SJSA1 (cell line): ENCODE measurements around the gene SYNGAP1. TPM values are rescaled to one million over a fixed set of nuclear protein-coding genes. Genes with fewer than 3 reads are reported as not detected.
"Not testable (repeated sequence)": the region's sequence is repeated elsewhere in the genome, so short reads cannot be mapped to it uniquely, and the experiment has no call there.

ENCODE experiments used
- DNase-seq, 2 experiments: peaks; one replicate each; pipeline ENCODE4 v3.0.0-alpha.2; 2015 to 2020; ENCODE audit warnings: low spot score in 2 of 2, low read depth in 1 of 2
- H3K27ac ChIP-seq: fragments of 250-450 bp; sonication (Bioruptor Pico); 2 replicates; pipeline ENCODE4 v1.5.1; 2020; ENCODE audit warnings: mild to moderate bottlenecking, moderate library complexity
- H3K27me3 ChIP-seq: fragments of 250-450 bp; sonication (Bioruptor Pico); replicated peaks from 2 replicates; pipeline ENCODE4 v1.5.1; 2020; ENCODE audit warnings: mild to moderate bottlenecking, moderate library complexity
- H3K36me3 ChIP-seq: fragments of 250-450 bp; sonication (Bioruptor Pico); 2 replicates; pipeline ENCODE4 v1.5.1; 2020; ENCODE audit warnings: mild to moderate bottlenecking
- H3K4me1 ChIP-seq: fragments of 250-450 bp; sonication (Bioruptor Pico); replicated peaks from 2 replicates; pipeline ENCODE4 v1.6.1; 2021; ENCODE audit warnings: mild to moderate bottlenecking
- H3K4me3 ChIP-seq: fragments of 250-450 bp; sonication (Bioruptor Pico); 2 replicates; pipeline ENCODE4 v1.5.1; 2020; ENCODE audit warnings: mild to moderate bottlenecking
- H3K9me3 ChIP-seq: fragments of 250-450 bp; sonication (Bioruptor Pico); replicated peaks from 2 replicates; pipeline ENCODE4 v1.5.1; 2020; ENCODE audit warnings: mild to moderate bottlenecking
- total RNA-seq: library from RNA; depleted of rRNA; stranded (reverse); fragments of >200 nt; shearing (Covaris generic); gene quantifications from 2 replicates; pipeline ENCODE4 v1.2.3, GENCODE V29; 2014; rRNA removed

The SYNGAP1 gene
- total RNA-seq = 0.69 and 1.1 TPM in 2 replicates

DNA sequence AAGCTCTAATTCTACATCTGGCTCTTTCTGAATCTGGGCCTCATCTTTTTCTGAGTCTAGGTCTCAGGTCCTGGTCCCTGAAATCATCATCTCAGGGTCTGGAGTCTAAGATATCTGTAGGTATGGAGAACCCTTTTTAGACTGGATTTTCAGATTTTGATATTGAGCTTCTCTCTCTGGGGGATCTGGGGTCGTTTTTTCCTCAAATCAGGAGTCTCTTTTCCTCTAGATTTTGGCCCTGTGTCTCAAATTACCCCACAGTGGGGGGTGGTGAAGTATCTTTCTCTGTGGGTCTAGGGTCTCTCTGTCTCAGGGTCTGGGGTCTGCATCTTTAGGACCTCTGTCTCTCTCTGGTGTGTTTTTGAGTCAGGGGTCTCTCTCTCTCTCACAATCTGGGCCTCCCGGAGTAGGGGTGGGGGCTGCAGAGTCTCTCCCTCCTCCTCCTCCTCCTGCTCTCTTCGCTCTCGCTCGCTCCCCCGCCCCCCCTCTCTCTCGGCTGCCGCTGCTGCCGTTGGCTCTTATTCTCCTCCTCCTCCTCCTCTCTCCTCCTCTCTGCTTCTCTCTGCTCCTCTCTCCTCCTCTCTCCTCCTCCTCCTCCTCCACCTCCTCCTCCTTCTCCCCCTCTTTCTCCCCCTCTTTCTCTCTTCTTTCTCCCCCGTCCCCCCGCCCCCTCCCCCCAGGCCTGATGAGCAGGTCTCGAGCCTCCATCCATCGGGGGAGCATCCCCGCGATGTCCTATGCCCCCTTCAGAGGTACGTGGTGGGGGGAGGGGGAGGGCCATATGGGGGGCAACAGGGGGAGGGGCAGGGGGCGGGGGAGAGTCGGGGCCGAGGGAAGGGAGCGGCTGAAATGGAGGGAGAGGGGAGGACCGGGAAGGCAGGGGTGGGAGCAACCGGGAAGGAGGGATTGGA, at the start of gene SYNGAP1:
Gene SYNGAP1, plus strand, starts transcription at position 486 of the 911 bp plus-strand sequence. Its CDS starts 200 bp downstream, at position 686.
- Histone ChIP-seq H3K9me3 (no peaks in the 10 kb centered on the region; the same call in 1 of the 2 replicates), H3K27me3 (no peaks in the 10 kb centered on the region), H3K27ac (peak within 1 kb of the TSS; percentile 77), H3K36me3 (peaks cover 19% of the 10 kb centered on the region), H3K4me1 (peaks cover 38% of the 10 kb centered on the region), H3K4me3 (peak within 1 kb of the TSS; percentile 19; the same call in 1 of the 2 replicates)
- peak in 1 of 2 experiments; percentile 57 for DNase-seq

GRCh38 chr6:33371901-33372300, 48.0 kb upstream of the SYNGAP1 start:
- H3K4me1 ChIP-seq, H3K36me3 ChIP-seq, H3K27ac ChIP-seq, DNase-seq, H3K27me3 ChIP-seq, H3K9me3 ChIP-seq, H3K4me3 ChIP-seq: not testable (repeated sequence)

DNA sequence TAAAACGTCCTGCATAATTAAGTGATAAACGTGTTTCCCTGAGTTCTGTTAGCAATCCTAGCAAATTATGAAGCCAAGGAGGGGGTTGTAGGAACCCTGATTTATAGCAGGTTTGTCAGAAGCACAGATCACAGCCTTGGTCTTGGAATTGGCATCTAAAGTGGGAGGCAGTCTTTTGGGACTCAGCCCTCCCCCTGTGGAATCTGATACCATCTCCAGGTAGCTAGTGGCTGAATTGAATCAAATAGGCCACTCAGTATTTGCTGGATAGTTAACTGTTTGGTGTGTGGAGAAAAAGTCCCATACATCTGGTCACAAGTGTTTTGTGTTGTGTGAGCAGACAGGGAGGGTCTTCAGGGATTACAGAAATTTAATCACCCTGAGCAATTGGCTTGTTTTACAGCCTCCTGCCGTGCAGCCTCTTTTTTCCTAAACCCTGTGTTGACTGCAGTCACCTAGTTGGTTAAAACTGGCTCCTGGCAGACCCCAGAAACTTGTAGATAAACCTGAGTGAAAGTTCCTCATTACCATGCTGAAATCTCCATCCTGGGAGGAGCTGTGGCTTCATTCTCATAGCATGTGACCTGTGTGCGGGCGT, 47.2 kb upstream of the SYNGAP1 start:
- Histone ChIP-seq H3K4me1 (no peaks in the 10 kb centered on the region), H3K9me3 (no peaks in the 10 kb centered on the region), H3K36me3 (no peaks in the 10 kb centered on the region), H3K27ac (no peak overlapping the region), H3K4me3 (no peak overlapping the region), H3K27me3 (no peaks in the 10 kb centered on the region)
- DNase-seq = no peak

- H3K4me3 ChIP-seq = no peak overlapping the region
- no peaks in the 10 kb centered on the region for H3K4me1 ChIP-seq
- H3K9me3 ChIP-seq = no peaks in the 10 kb centered on the region
- no peaks in the 10 kb centered on the region for H3K36me3 ChIP-seq
- no peaks in the 10 kb centered on the region for H3K27me3 ChIP-seq
- no peak overlapping the region for H3K27ac ChIP-seq
- no peak for DNase-seq
These were observed 45.6 kb upstream of the SYNGAP1 start for GRCh38 chr6:33373960-33374910.

- no peak for DNase-seq
- H3K4me3 ChIP-seq = no peak overlapping the region
- no peak overlapping the region for H3K27ac ChIP-seq
- H3K36me3 ChIP-seq = no peaks in the 10 kb centered on the region
- no peaks in the 10 kb centered on the region for H3K27me3 ChIP-seq
- no peaks in the 10 kb centered on the region for H3K9me3 ChIP-seq
- no peaks in the 10 kb centered on the region for H3K4me1 ChIP-seq
These were observed 44.7 kb upstream of the SYNGAP1 start for GRCh38 chr6:33375143-33375671.

- no peak overlapping the region for H3K27ac ChIP-seq
- H3K9me3 ChIP-seq = no peaks in the 10 kb centered on the region
- no peak for DNase-seq
- no peaks in the 10 kb centered on the region for H3K27me3 ChIP-seq
- H3K4me1 ChIP-seq = no peaks in the 10 kb centered on the region
- no peak overlapping the region for H3K4me3 ChIP-seq
- H3K36me3 ChIP-seq = no peaks in the 10 kb centered on the region
These were observed 42.7 kb upstream of the SYNGAP1 start for GRCh38 chr6:33377171-33377570.

DNA sequence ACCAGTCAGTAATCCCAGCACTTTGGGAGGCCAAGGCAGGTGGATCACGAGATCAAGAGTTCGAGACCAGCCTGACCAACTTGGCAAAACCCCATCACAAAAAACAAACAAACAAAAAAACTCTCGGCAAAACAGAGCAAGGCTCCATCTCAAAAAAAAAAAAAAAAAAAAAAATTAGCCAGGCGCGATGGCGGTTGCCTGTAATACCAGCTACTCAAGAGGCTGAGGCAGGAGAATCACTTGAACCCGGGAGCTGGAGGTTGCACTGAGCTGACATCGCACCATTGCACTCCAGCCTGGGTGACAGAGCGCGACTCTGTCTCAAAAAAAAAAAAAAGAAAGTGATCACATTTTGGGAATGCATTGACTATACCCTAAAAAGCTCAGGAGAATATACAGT, 40.7 kb upstream of the SYNGAP1 start:
- H3K27me3 ChIP-seq, H3K9me3 ChIP-seq, H3K4me3 ChIP-seq, H3K4me1 ChIP-seq, H3K27ac ChIP-seq, DNase-seq, H3K36me3 ChIP-seq: not testable (repeated sequence)

DNA sequence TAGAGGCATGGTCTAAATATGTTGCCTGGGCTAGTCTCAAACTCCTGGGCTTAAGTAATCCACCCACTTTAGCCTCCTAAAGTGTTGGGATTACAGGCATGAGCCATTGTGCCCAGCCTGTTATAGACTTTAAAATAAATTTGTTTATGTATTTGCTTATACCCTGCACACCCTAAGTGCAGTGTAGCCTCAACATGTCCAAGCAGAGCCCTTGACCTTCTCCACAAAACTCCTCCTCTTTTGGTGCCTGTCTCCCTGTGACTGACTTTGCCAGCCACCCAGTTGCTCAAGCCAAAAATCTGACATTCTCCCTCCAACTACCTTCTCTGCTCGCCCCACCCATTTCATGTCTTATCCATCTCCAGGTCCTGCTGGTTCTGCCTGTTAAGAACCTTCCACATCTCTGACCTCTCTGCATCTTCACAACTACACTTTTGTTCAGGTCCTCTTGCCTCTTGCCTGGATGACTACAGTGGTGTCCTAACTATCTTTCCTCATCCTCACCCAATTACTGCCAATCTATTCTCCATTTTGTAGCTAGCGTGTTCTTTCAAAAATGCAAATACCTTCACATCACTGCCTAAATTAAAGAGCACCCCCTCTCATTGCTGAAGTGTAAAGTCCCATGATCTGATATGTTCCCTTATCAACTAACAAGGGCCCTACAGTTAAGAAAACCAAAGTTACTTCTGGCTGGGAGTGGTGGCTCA, 39.4 kb upstream of the SYNGAP1 start:
- DNase-seq = no peak
- H3K4me3 ChIP-seq = no peak overlapping the region
- H3K36me3 ChIP-seq = no peaks in the 10 kb centered on the region
- H3K27ac ChIP-seq = no peak overlapping the region
- H3K9me3 ChIP-seq = no peaks in the 10 kb centered on the region
- no peaks in the 10 kb centered on the region for H3K4me1 ChIP-seq
- H3K27me3 ChIP-seq = no peaks in the 10 kb centered on the region

DNA sequence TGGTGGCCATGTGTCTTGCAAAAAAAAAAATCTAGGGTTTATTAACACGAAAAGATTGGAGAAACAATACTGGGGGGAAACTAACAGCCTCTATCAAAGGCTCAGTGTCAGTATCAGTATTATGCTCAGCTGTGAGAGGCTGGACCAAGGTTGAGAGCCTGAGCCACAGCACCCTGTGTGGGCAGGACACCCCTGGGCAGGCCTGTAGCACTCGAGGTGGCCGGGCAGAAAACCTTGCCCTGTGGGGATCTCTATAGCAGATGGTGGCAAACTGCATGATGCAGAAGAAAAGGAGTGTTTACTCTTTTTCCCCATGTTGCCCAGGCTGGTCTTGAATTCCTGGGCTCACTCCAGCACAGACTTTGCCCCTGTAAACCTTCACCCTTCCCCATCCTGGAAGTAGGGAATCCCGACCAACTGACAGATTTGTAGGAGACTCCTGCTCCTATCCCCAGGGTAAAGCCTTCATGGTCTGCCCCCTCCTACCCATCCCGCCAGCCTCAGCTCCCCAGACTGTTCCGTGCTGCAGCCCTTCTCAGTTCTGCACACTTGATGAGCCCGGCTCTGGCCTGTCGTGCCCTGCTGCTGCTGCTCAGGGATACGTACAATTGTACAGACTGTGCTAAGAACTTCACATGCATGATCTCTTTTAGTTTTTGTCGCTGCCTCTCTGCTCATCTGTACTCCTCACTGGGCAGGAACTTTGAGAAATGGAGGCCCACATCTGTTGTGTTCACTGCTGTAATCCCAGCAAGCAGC, 36.3 kb upstream of the SYNGAP1 start:
- no peaks in the 10 kb centered on the region for H3K36me3 ChIP-seq
- no peaks in the 10 kb centered on the region for H3K9me3 ChIP-seq
- no peak for DNase-seq
- no peak overlapping the region for H3K4me3 ChIP-seq
- H3K27me3 ChIP-seq = no peaks in the 10 kb centered on the region
- H3K27ac ChIP-seq = no peak overlapping the region
- no peaks in the 10 kb centered on the region for H3K4me1 ChIP-seq

DNA sequence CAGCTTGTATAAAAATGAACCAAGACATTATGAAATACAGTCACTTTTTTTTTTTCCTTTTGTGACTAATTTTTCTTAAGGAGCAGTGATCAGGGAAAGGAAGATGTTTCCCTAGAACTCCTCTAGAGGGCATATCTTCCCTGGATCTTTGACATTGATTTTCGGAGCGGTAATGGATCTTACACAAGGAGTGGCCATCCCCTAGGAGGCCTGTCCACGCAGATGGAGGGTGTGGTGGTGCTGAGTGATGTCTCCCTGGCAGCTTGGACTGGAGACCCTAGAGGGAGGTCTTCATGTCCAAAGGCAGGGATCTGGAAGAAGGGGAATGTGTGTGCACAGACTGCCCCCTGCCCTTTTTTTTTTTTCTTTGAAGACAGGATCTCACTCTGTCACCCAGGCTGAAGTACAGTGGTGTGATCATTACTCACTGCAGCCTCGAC, 35.3 kb upstream of the SYNGAP1 start:
- Histone ChIP-seq H3K36me3 (no peaks in the 10 kb centered on the region), H3K4me3 (no peak overlapping the region), H3K27me3 (no peaks in the 10 kb centered on the region), H3K4me1 (no peaks in the 10 kb centered on the region), H3K27ac (no peak overlapping the region), H3K9me3 (no peaks in the 10 kb centered on the region)
- peak in 1 of 2 experiments; percentile 26 for DNase-seq

DNA sequence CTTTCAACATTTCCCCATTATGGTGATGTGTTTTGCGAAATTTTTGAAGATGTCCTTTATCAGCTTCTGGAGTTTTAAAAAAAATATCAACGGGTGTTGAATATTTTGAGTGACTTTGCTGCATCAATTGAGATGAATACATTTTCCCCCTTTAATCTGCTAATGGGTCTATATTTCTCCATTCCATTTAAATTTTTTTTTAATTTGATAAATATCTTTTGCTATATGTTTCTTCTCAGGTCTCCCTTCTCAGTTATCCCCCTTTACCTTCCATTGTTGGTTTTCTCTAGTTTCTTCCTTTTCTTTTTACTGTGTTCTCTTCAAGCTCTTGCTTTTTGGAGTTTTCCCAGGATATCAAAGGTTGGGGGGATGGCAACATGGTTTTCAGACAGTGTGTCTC, 29.7 kb upstream of the SYNGAP1 start:
- Histone ChIP-seq H3K27me3 (no peaks in the 10 kb centered on the region), H3K27ac (no peak overlapping the region), H3K9me3 (no peaks in the 10 kb centered on the region), H3K36me3 (peaks cover 29% of the 10 kb centered on the region), H3K4me3 (no peak overlapping the region), H3K4me1 (peaks cover 31% of the 10 kb centered on the region)
- no peak for DNase-seq

GRCh38 chr6:33390767-33391277, 29.0 kb upstream of the SYNGAP1 start:
- H3K27ac ChIP-seq = peak overlapping the region; percentile 40

More at GRCh38 chr6:33390767-33391277, 29.0 kb upstream of the SYNGAP1 start:
- Histone ChIP-seq H3K36me3 (peaks cover 36% of the 10 kb centered on the region), H3K4me3 (peak overlapping the region; percentile 6; the same call in 1 of the 2 replicates), H3K9me3 (no peaks in the 10 kb centered on the region), H3K4me1 (peaks cover 34% of the 10 kb centered on the region), H3K27me3 (no peaks in the 10 kb centered on the region)
- DNase-seq = no peak
